K562 (cell line): ENCODE data around the gene IL12RB2. TPM values are rescaled to one million over a fixed set of nuclear protein-coding genes. Genes with fewer than 3 reads are reported as not detected.

Source experiments
- ATAC-seq: fragments of 200-7000 bp; cut with Tn5 transposase; 3 replicates; pipeline ENCODE4 v1.9.1; 2020; ENCODE audit warnings: moderate library complexity
- BruUV-seq: library from RNA; stranded (reverse); fragments of 400-500 nt; replicated peaks from 2 replicates; lab custom pipeline; 2021; lab: Mats Ljungman, UMichigan
- CTCF ChIA-PET: fragments of 300-600 bp; formaldehyde crosslinking; extraction: SDS; loops from one replicate; lab custom pipeline; 2021; ENCODE audit warnings: low intra/inter-chr PET ratio; lab: Yijun Ruan, JAX
- POLR2A ChIA-PET: fragments of 300-600, 350-650 bp; sonication (Branson Sonifier 250); formaldehyde crosslinking; extraction: SDS; loops from one replicate; lab custom pipeline; 2021; ENCODE audit warnings: antibody characterized with exemption, inconsistent platforms; lab: Yijun Ruan, JAX
- DNase-seq, 4 experiments: peaks; one replicate each; pipeline versions ENCODE4 v3.0.0 to v3.0.0-alpha.2; 2011 to 2018; ENCODE audit warnings: low spot score in 3 of 4, mixed read lengths in 3 of 4; ENCODE audit errors: extremely low read depth in 1 of 4
- FAIRE-seq: peaks from 2 replicates; lab custom pipeline; 2011; peaks lifted over from hg19 to GRCh38; lab: Jason Lieb, UNC
- H2AFZ ChIP-seq: 2 replicates; pipeline ENCODE4 v1.6.0; 2011; ENCODE audit warnings: low read depth, low read length, control low read depth, inconsistent platforms
- H3K27ac ChIP-seq: fragments of 200-600 bp; 3 replicates; pipeline ENCODE4 v1.8.0; 2011; ENCODE audit warnings: low read depth, mild to moderate bottlenecking, control low read depth, inconsistent platforms, low read length, moderate library complexity, mixed read lengths; ENCODE audit errors: extremely low read depth
- H3K27me3 ChIP-seq, 2 experiments: fragments of 300-600 bp in 1 of 2; 2 replicates in 1 of 2; 3 replicates in 1 of 2; pipeline versions ENCODE4 v1.6.0 to v1.8.0; 2011; ENCODE audit warnings: inconsistent platforms in 2 of 2, low read length in 2 of 2, mild to moderate bottlenecking in 1 of 2, mixed read lengths in 1 of 2, moderate library complexity in 1 of 2; ENCODE audit not compliant: control insufficient read depth in 2 of 2, insufficient read depth in 2 of 2
- H3K36me3 ChIP-seq: fragments of 300-600 bp; 3 replicates; pipeline ENCODE4 v1.8.0; 2011; ENCODE audit warnings: mild to moderate bottlenecking, low read length, inconsistent platforms; ENCODE audit not compliant: control insufficient read depth, insufficient read depth
- H3K4me1 ChIP-seq, 2 experiments: fragments of 200-600 bp in 1 of 2; replicated peaks in 1 of 2; 2 replicates in 1 of 2; 3 replicates in 1 of 2; pipeline versions ENCODE4 v1.5.1 to v1.8.0; 2011; ENCODE audit warnings: inconsistent platforms in 2 of 2, low read length in 2 of 2, mild to moderate bottlenecking in 1 of 2, mixed read lengths in 1 of 2, moderate library complexity in 1 of 2; ENCODE audit not compliant: control insufficient read depth in 2 of 2, insufficient read depth in 2 of 2
- H3K4me2 ChIP-seq: 2 replicates; pipeline ENCODE4 v1.6.1; 2011; ENCODE audit warnings: low read length, control low read depth, inconsistent platforms, mixed read lengths; ENCODE audit not compliant: insufficient read depth
- H3K4me3 ChIP-seq: fragments of 200-600 bp; sonication (generic), shearing (Covaris generic); 2 replicates; pipeline ENCODE4 v1.5.1; 2016; ENCODE audit warnings: control low read depth, inconsistent platforms
- H3K79me2 ChIP-seq: fragments of 200-600 bp; 3 replicates; pipeline ENCODE4 v1.8.0; 2011; ENCODE audit warnings: low read length, inconsistent platforms; ENCODE audit not compliant: control insufficient read depth, insufficient read depth
- H3K9ac ChIP-seq, 2 experiments: 2 replicates each; pipeline versions ENCODE4 v1.6.0 to v1.6.1; 2011; ENCODE audit warnings: low read depth in 2 of 2, low read length in 2 of 2, control low read depth in 1 of 2, inconsistent platforms in 1 of 2, mild to moderate bottlenecking in 1 of 2, mixed read lengths in 1 of 2; ENCODE audit not compliant: insufficient read depth in 1 of 2
- H3K9me1 ChIP-seq: one replicate; pipeline ENCODE4 v1.6.0; 2011; ENCODE audit warnings: inconsistent platforms, mild to moderate bottlenecking, low read length, moderate library complexity; ENCODE audit not compliant: control insufficient read depth, insufficient read depth
- H3K9me3 ChIP-seq: replicated peaks from 2 replicates; pipeline ENCODE4 v1.5.1; 2011; ENCODE audit warnings: low read depth, low read length, inconsistent platforms; ENCODE audit not compliant: control insufficient read depth, insufficient read depth
- H4K20me1 ChIP-seq: replicated peaks from 2 replicates; pipeline ENCODE4 v1.6.1; 2011; ENCODE audit warnings: low read length, inconsistent platforms, mixed read lengths; ENCODE audit not compliant: control insufficient read depth, insufficient read depth
- ARNT ChIP-seq, 2 experiments: fragments of 450-650 bp; IDR thresholded peaks; 2 replicates each; pipeline ENCODE4 v1.6.1; 2016; ENCODE audit warnings: mild to moderate bottlenecking in 1 of 2
- BHLHE40 ChIP-seq: IDR thresholded peaks from 2 replicates; pipeline ENCODE4 v1.6.1; 2011; ENCODE audit warnings: low read length, improper control_type of control experiment
- CBX5 ChIP-seq: IDR thresholded peaks from 2 replicates; pipeline ENCODE4 v1.6.1; 2014; ENCODE audit warnings: low read depth, borderline replicate concordance
- CHD1 ChIP-seq: fragments of 200-600 bp; sonication (generic); IDR thresholded peaks from one replicate; pipeline ENCODE4 v1.6.1; 2012; ENCODE audit warnings: mild to moderate bottlenecking, moderate library complexity, low read length, inconsistent platforms
- CHD2 ChIP-seq: IDR thresholded peaks from 2 replicates; pipeline ENCODE4 v1.6.1; 2011; ENCODE audit warnings: low read depth, low read length
- CREM ChIP-seq: IDR thresholded peaks from 2 replicates; pipeline ENCODE4 v1.6.1; 2014; ENCODE audit warnings: antibody characterized with exemption, low read depth
- DACH1 ChIP-seq: fragments of 450-650 bp; IDR thresholded peaks from 2 replicates; pipeline ENCODE4 v1.6.1; 2018; ENCODE audit not compliant: partially characterized antibody
- EGR1 ChIP-seq: fragments of 450-650 bp; conservative IDR thresholded peaks from 2 replicates; pipeline ENCODE4 v1.6.1; 2017; ENCODE audit warnings: mild to moderate bottlenecking
- ETV1 ChIP-seq: fragments of 450-650 bp; conservative IDR thresholded peaks from 2 replicates; pipeline ENCODE4 v1.6.1; 2016; ENCODE audit warnings: missing genetic modification characterization, control low read depth, low read depth, missing compliant biosample characterization
- HDGF ChIP-seq: fragments of 450-650 bp; IDR thresholded peaks from 2 replicates; pipeline ENCODE4 v1.6.1; 2016
- NFRKB ChIP-seq: fragments of 450-650 bp; IDR thresholded peaks from 2 replicates; pipeline ENCODE4 v1.6.1; 2016; ENCODE audit warnings: low read depth
- NR2C2 ChIP-seq, 2 experiments: fragments of 200-800 bp in 1 of 2; sonication (Bioruptor generic) in 1 of 2; sonication (generic) in 1 of 2; formaldehyde crosslinking in 1 of 2; IDR thresholded peaks; 2 replicates each; pipeline versions ENCODE4 v1.6.1 to v1.8.0; 2016 to 2022; ENCODE audit warnings: mild to moderate bottlenecking in 1 of 2, missing compliant biosample characterization in 1 of 2, missing genetic modification characterization in 1 of 2, missing genetic modification reagents in 1 of 2
- NR4A1 ChIP-seq, 2 experiments: fragments of 250-450 bp in 1 of 2; fragments of 450-650 bp in 1 of 2; sonication (Bioruptor Pico) in 1 of 2; IDR thresholded peaks; 2 replicates each; pipeline versions ENCODE4 v1.4.0 to v1.6.1; 2016 to 2020; ENCODE audit warnings: mild to moderate bottlenecking in 2 of 2, missing compliant biosample characterization in 1 of 2, missing genetic modification characterization in 1 of 2, moderate library complexity in 1 of 2
- PHF8 ChIP-seq: fragments of 200-600 bp; sonication (generic); IDR thresholded peaks from 2 replicates; pipeline ENCODE4 v1.6.1; 2012; ENCODE audit warnings: mixed run types, mild to moderate bottlenecking, inconsistent platforms, low read length, moderate library complexity, borderline replicate concordance
- PML ChIP-seq: IDR thresholded peaks from 2 replicates; pipeline ENCODE4 v1.6.1; 2012; ENCODE audit warnings: low read length, inconsistent platforms
- POLR2H ChIP-seq: IDR thresholded peaks from 2 replicates; pipeline ENCODE4 v1.6.1; 2016; ENCODE audit warnings: missing genetic modification characterization, low read depth, mild to moderate bottlenecking, control low read depth, missing compliant biosample characterization, moderate library complexity
- RAD51 ChIP-seq: fragments of 450-650 bp; IDR thresholded peaks from 2 replicates; pipeline ENCODE4 v1.7.1; 2016; ENCODE audit warnings: low read depth, mild to moderate bottlenecking, borderline replicate concordance
- RBFOX2 ChIP-seq: fragments of 200-400 bp; formaldehyde crosslinking; IDR thresholded peaks from 2 replicates; pipeline ENCODE4 v1.6.1; 2017; ENCODE audit warnings: low read depth, mild to moderate bottlenecking, low read length, moderate library complexity
- ZBTB8A ChIP-seq: fragments of 450-650 bp; IDR thresholded peaks from 2 replicates; pipeline ENCODE4 v1.6.1; 2018; ENCODE audit warnings: mild to moderate bottlenecking, moderate library complexity; ENCODE audit not compliant: partially characterized antibody
- WGBS: fragments of 100-300 bp; shearing (Covaris generic); methylation state at CpG from one replicate; pipeline ENCODE4 v1.1.6; 2016; ENCODE audit warnings: low coverage, mixed read lengths; ENCODE audit not compliant: insufficient coverage; ENCODE audit errors: missing lambda C conversion rate; 5-methylcytosine and 5-hydroxymethylcytosine counted together
- in situ Hi-C: fragments of 300-500 bp; cut with MboI; formaldehyde crosslinking; loops from 4 replicates; pipeline ENCODE4 v1.15.0; 2018; ENCODE audit warnings: inconsistent platforms, mixed read lengths
- intact Hi-C: fragments of 100-400 bp; cut with micrococcal nuclease; formaldehyde crosslinking; loops from 2 replicates; pipeline ENCODE4 v1.14.2; 2022
- polyA plus RNA-seq, 8 experiments: library from polyadenylated mRNA; depleted of rRNA in 4 of 8; stranded (reverse) in 5 of 8; unstranded in 3 of 8; fragments of >200 nt; fragmentation: Nextera tagmentation in 2 of 8; fragmentation: Illumina TruSeq in 1 of 8; extraction: Ambion mirVana in 2 of 8; extraction: Trizol in 1 of 8; gene quantifications; 2 replicates each; pipeline versions ENCODE4 v1.2.1 to v1.2.3, GENCODE V29; 2011 to 2014; ENCODE audit warnings: inconsistent platforms in 1 of 8, missing spikeins in 1 of 8
- total RNA-seq, 7 experiments: library from RNA; depleted of rRNA in 6 of 7; stranded (reverse); fragments of >200 nt in 6 of 7; fragmentation: Illumina TruSeq in 2 of 7; extraction: Trizol in 2 of 7; gene quantifications; 2 replicates each; pipeline versions ENCODE4 v1.2.1 to v1.2.3, GENCODE V29; 2011 to 2021; ENCODE audit warnings: low replicate concordance in 1 of 7
- TF ChIP-seq, protein P1 (sequence below): sonication (generic); formaldehyde crosslinking; IDR thresholded peaks from 2 replicates; pipeline ENCODE4 v1.9.0; 2022; ENCODE audit warnings: mild to moderate bottlenecking, missing genetic modification reagents
- TF ChIP-seq, protein P2 (sequence below): sonication (generic); formaldehyde crosslinking; IDR thresholded peaks from 2 replicates; pipeline ENCODE4 v1.9.0; 2022; ENCODE audit warnings: mild to moderate bottlenecking, missing genetic modification reagents
- TF ChIP-seq, protein P3 (sequence below): sonication (generic); formaldehyde crosslinking; IDR thresholded peaks from 2 replicates; pipeline ENCODE4 v1.8.0; 2022; ENCODE audit warnings: mild to moderate bottlenecking, missing genetic modification reagents

Gene IL12RB2
- total and polyA plus RNA-seq, 9 of the 15 experiments (the other 6 are each of a cell fraction or from before 2014, with no cell fraction given), result 0.39 to 3.3 (median 1.9) TPM

DNA sequence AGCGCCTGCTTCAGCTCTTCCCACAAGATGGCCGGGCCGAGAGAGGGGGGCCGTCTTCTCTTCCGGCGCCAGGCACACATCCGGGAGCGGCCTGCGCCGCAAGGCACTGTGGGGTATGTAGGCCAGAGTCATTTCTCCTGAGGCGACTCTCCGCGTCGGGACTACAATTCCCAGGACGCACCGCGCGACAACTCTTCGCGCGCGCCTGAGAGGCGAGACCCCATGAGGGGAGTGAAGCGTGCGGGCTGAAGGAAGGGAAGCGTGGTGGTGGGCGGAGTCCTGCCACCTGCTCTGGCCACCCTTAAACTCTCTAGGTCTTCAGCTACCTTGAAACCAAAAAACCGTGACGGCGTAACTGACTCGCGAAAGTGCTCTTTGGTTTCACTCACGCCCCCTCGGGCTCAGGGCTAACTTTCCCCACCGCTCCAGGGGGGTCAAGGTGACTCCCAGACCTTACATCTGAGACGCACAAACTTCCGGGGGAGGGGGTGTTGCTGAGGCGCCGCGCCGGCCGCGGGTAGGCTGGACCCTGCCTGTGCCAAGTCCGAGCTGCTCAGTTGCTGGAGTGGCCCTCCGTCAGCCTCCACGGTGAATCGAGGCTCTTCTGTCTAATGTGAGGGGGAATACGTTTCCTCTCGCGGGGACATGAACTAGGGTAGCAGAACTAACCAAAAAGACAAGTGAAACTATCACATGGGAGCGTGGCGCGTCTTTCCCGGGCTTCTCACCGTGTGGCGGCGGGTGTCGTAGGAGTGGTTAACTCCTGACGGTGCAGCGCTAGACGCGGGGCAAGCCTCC, 122.9 kb downstream of the IL12RB2 start, which contains the start of gene SERBP1:
TSS of gene SERBP1 (minus strand) at position 45 of the 798 bp plus-strand sequence. CDS start 102 bp downstream, outside the sequence.
- TSS peak; percentile 89 for BruUV-seq
- peak within 1 kb of the TSS; percentile 97 to 99 for H3K9ac ChIP-seq
- peaks cover 70% of the 10 kb centered on the region for H3K79me2 ChIP-seq
- CTCF ChIA-PET, result no interaction called here
- POLR2A ChIA-PET, result interaction anchor here (0.6 to 3.9 kb wide), 20 partner anchors 9 to 255 kb away, joined by 3 to 35 read pairs (median 4); partner anchors contain the start of gene GADD45A
- no peaks in the 10 kb centered on the region for H3K9me1 ChIP-seq
- H3K4me1 ChIP-seq, result peaks cover 14 to 19% of the 10 kb centered on the region in 2 experiments; a peak in 4 of 5 replicates
- H3K27me3 ChIP-seq, result no peaks in the 10 kb centered on the region
- intact Hi-C loops, result loop anchor here (2.0 to 10.0 kb wide), 4 partner anchors 48 to 503 kb away; partner anchors contain the start of gene GADD45A
- peak within 1 kb of the TSS; percentile 96 for H3K4me3 ChIP-seq
- H3K36me3 ChIP-seq, result peaks cover 42% of the 10 kb centered on the region
- in situ Hi-C loops, result no loop called here
- peak within 1 kb of the TSS; percentile 98 for H3K27ac ChIP-seq
- ATAC-seq, result peak; percentile 89
- WGBS, result 0% methylated on average over 51 of the region's 62 CpGs
- peak within 1 kb of the TSS; percentile 95 for H3K4me2 ChIP-seq
- peak; percentile 85 to 99 (median 90) for DNase-seq
- H4K20me1 ChIP-seq, result peaks cover 42% of the 10 kb centered on the region
- H3K9me3 ChIP-seq, result no peaks in the 10 kb centered on the region; the same call in 1 of the 2 replicates
- peak; percentile 94 for FAIRE-seq
- peak within 1 kb of the TSS; percentile 94 for H2AFZ ChIP-seq
- TF ChIP-seq DACH1, result no peak
- TF ChIP-seq EGR1, result peak; percentile 78
- peak; percentile 91 for TF ChIP-seq PHF8
- TF ChIP-seq BHLHE40, result peak; percentile 77
- peak; percentile 29; the same call in 1 of the 2 replicates for TF ChIP-seq CBX5
- TF ChIP-seq NR2C2 (CRISPR knock-in tag; IDR thresholded peaks at IDR 0.05), result peak; percentile 83
- peak; percentile 91 for TF ChIP-seq NR2C2 (tag; IDR thresholded peaks at IDR 0.05)
- TF ChIP-seq, protein P1, sequence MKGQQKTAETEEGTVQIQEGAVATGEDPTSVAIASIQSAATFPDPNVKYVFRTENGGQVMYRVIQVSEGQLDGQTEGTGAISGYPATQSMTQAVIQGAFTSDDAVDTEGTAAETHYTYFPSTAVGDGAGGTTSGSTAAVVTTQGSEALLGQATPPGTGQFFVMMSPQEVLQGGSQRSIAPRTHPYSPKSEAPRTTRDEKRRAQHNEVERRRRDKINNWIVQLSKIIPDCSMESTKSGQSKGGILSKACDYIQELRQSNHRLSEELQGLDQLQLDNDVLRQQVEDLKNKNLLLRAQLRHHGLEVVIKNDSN (CRISPR knock-in tag), result peak; percentile 58; the same call in 1 of the 2 replicates
- TF ChIP-seq POLR2H (tag), result peak; percentile 90
- TF ChIP-seq, protein P2, sequence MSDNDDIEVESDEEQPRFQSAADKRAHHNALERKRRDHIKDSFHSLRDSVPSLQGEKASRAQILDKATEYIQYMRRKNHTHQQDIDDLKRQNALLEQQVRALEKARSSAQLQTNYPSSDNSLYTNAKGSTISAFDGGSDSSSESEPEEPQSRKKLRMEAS (CRISPR knock-in tag), result peak; percentile 88
- peak; percentile 79 for TF ChIP-seq ETV1 (tag)
- TF ChIP-seq HDGF, result no peak
- TF ChIP-seq NR4A1 (CRISPR knock-in tag; IDR thresholded peaks at IDR 0.05), result no peak
- TF ChIP-seq NR4A1 (tag; IDR thresholded peaks at IDR 0.05), result peak; percentile 53; the same call in 1 of the 2 replicates
- peak; percentile 100 for TF ChIP-seq NFRKB
- TF ChIP-seq CHD2, result peak; percentile 91
- TF ChIP-seq PML, result peak; percentile 64; the same call in 1 of the 2 replicates
- TF ChIP-seq ARNT (IDR thresholded peaks at IDR 0.05), result no peak
- TF ChIP-seq, protein P3, sequence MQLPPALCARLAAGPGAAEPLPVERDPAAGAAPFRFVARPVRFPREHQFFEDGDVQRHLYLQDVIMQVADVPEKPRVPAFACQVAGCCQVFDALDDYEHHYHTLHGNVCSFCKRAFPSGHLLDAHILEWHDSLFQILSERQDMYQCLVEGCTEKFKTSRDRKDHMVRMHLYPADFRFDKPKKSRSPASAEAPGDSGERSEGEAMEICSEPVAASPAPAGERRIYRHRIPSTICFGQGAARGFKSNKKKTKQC (CRISPR knock-in tag), result peak; percentile 86
- peak; percentile 9; the same call in 1 of the 2 replicates for TF ChIP-seq RAD51
- TF ChIP-seq CHD1, result no peak
- TF ChIP-seq CREM, result peak; percentile 89
- TF ChIP-seq ZBTB8A, result no peak
- TF ChIP-seq RBFOX2, result peak; percentile 96
